A673 (cell line): ENCODE results near the gene CLEC4G.

Experiments
- EZH2 ChIP-seq: fragments of 200-600 bp; sonication (generic); IDR thresholded peaks from 2 replicates; pipeline ENCODE4 v1.6.1; 2017; ENCODE audit warnings: borderline replicate concordance, low read depth, mild to moderate bottlenecking, mixed read lengths, antibody characterized with exemption, low read length; ENCODE audit not compliant: poor library complexity, severe bottlenecking
- TF ChIP-seq, protein P1 (sequence below): fragments of 300-800, 200-600 bp; sonication (generic); conservative IDR thresholded peaks from 2 replicates; pipeline ENCODE4 v1.5.1; 2017; ENCODE audit warnings: low read depth, mild to moderate bottlenecking, antibody characterized with exemption, low read length, moderate library complexity, mixed read lengths

DNA sequence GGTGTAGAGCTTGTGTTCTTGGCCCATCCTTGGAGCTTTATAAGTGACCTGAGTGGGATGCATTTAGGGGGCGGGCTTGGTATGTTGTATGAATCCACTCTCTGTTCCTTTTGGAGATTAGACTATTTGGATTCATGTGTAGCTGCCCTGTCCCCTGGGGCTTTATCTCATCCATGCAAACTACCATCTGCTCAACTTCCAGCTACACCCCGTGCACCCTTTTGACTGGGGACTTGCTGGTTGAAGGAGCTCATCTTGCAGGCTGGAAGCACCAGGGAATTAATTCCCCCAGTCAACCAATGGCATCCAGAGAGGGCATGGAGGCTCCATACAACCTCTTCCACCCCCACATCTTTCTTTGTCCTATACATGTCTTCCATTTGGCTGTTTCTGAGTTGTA, 37.3 kb upstream of the CLEC4G start:
- TF ChIP-seq, protein P1, sequence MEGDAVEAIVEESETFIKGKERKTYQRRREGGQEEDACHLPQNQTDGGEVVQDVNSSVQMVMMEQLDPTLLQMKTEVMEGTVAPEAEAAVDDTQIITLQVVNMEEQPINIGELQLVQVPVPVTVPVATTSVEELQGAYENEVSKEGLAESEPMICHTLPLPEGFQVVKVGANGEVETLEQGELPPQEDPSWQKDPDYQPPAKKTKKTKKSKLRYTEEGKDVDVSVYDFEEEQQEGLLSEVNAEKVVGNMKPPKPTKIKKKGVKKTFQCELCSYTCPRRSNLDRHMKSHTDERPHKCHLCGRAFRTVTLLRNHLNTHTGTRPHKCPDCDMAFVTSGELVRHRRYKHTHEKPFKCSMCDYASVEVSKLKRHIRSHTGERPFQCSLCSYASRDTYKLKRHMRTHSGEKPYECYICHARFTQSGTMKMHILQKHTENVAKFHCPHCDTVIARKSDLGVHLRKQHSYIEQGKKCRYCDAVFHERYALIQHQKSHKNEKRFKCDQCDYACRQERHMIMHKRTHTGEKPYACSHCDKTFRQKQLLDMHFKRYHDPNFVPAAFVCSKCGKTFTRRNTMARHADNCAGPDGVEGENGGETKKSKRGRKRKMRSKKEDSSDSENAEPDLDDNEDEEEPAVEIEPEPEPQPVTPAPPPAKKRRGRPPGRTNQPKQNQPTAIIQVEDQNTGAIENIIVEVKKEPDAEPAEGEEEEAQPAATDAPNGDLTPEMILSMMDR: no peak
- no peak for TF ChIP-seq EZH2
